ENCODE results near the gene GALNTL6. TPM values are rescaled to one million over a fixed set of nuclear protein-coding genes. Genes with fewer than 3 reads are reported as not detected.

Gene GALNTL6
- total RNA-seq, 2 donors from 2014 or later: 0.71 TPM; not detected in 1

- peaks cover 9% of the 10 kb centered on the region for H3K9me3 ChIP-seq (ENCODE audit: control insufficient read depth, low read length)
- DNase-seq: no peak
- no peak overlapping the region for H3K4me3 Mint-ChIP-seq
- H3K36me3 ChIP-seq (ENCODE audit: control insufficient read depth, insufficient read depth, low read length): no peaks in the 10 kb centered on the region
- peaks cover 11% of the 10 kb centered on the region for H3K9me3 Mint-ChIP-seq
- H3K27me3 Mint-ChIP-seq (ENCODE audit: insufficient read depth): no peaks in the 10 kb centered on the region
- WGBS, 2 experiments (ENCODE audit: insufficient coverage in 1 of 2, insufficient read length in 1 of 2): 96 to 100% methylated on average over 1 of the region's 1 CpG
- H3K9ac ChIP-seq (ENCODE audit: extremely low read depth, low read length, poor library complexity, severe bottlenecking): no peak overlapping the region
- H3K27ac Mint-ChIP-seq: no peak overlapping the region
- H3K4me1 ChIP-seq (ENCODE audit: control insufficient read depth, insufficient read depth, low read length): no peaks in the 10 kb centered on the region
- TF ChIP-seq CTCF (conservative IDR thresholded peaks at IDR 0.05): no peak
- H3K4me1 Mint-ChIP-seq: no peaks in the 10 kb centered on the region
- H3K27me3 ChIP-seq (ENCODE audit: control insufficient read depth, insufficient read depth, low read length, poor library complexity, severe bottlenecking): no peaks in the 10 kb centered on the region
- no peak overlapping the region for H3K4me3 ChIP-seq (ENCODE audit: low read length)
- no peak overlapping the region for H3K27ac ChIP-seq (ENCODE audit: low read depth, low read length)
- H3K36me3 Mint-ChIP-seq (ENCODE audit: low read depth): peaks cover 7% of the 10 kb centered on the region
These were observed 549.4 kb downstream of the GALNTL6 start for GRCh38 chr4:172362569-172362968.

GRCh38 chr4:172369471-172369959, 556.3 kb downstream of the GALNTL6 start:
- Mint-ChIP-seq H3K4me1 (no peaks in the 10 kb centered on the region), H3K4me3 (no peak overlapping the region), H3K27ac (no peak overlapping the region), H3K36me3 (ENCODE audit: low read depth) (peaks cover 12% of the 10 kb centered on the region), H3K9me3 (peaks cover 45% of the 10 kb centered on the region), H3K27me3 (ENCODE audit: insufficient read depth) (no peaks in the 10 kb centered on the region)
- Histone ChIP-seq H3K4me1 (ENCODE audit: control insufficient read depth, insufficient read depth, low read length) (no peaks in the 10 kb centered on the region), H3K9ac (ENCODE audit: extremely low read depth, low read length, poor library complexity, severe bottlenecking) (no peak overlapping the region), H3K27ac (ENCODE audit: low read depth, low read length) (no peak overlapping the region), H3K9me3 (ENCODE audit: control insufficient read depth, low read length) (peaks cover 12% of the 10 kb centered on the region), H3K4me3 (ENCODE audit: low read length) (no peak overlapping the region), H3K27me3 (ENCODE audit: control insufficient read depth, insufficient read depth, low read length, poor library complexity, severe bottlenecking) (no peaks in the 10 kb centered on the region), H3K36me3 (ENCODE audit: control insufficient read depth, insufficient read depth, low read length) (no peaks in the 10 kb centered on the region)
- no peak for DNase-seq
- TF ChIP-seq CTCF (conservative IDR thresholded peaks at IDR 0.05): no peak
- WGBS, 2 experiments (ENCODE audit: insufficient coverage in 1 of 2, insufficient read length in 1 of 2): 86 to 90% methylated on average over 8 to 25 of the region's 25 CpGs

- Mint-ChIP-seq H3K4me3 (no peak overlapping the region), H3K36me3 (ENCODE audit: low read depth) (peaks cover 3% of the 10 kb centered on the region), H3K27ac (no peak overlapping the region), H3K9me3 (peaks cover 16% of the 10 kb centered on the region), H3K4me1 (no peaks in the 10 kb centered on the region), H3K27me3 (ENCODE audit: insufficient read depth) (no peaks in the 10 kb centered on the region)
- Histone ChIP-seq H3K27ac (ENCODE audit: low read depth, low read length) (no peak overlapping the region), H3K4me1 (ENCODE audit: control insufficient read depth, insufficient read depth, low read length) (no peaks in the 10 kb centered on the region), H3K4me3 (ENCODE audit: low read length) (no peak overlapping the region), H3K9me3 (ENCODE audit: control insufficient read depth, low read length) (no peaks in the 10 kb centered on the region), H3K27me3 (ENCODE audit: control insufficient read depth, insufficient read depth, low read length, poor library complexity, severe bottlenecking) (no peaks in the 10 kb centered on the region), H3K36me3 (ENCODE audit: control insufficient read depth, insufficient read depth, low read length) (no peaks in the 10 kb centered on the region), H3K9ac (ENCODE audit: extremely low read depth, low read length, poor library complexity, severe bottlenecking) (no peak overlapping the region)
- TF ChIP-seq CTCF (conservative IDR thresholded peaks at IDR 0.05): no peak
- 95 to 100% methylated on average over 3 to 27 of the region's 27 CpGs for WGBS, 2 experiments (ENCODE audit: insufficient coverage in 1 of 2, insufficient read length in 1 of 2)
- no peak for DNase-seq
These were observed 564.4 kb downstream of the GALNTL6 start for GRCh38 chr4:172377486-172378140.

Measured in endodermal cell (in vitro differentiated cells).